GM12878 (cell line): ENCODE results near the gene PDLIM4. TPM values are rescaled to one million over a fixed set of nuclear protein-coding genes. Genes with fewer than 3 reads are reported as not detected.

Experiments used
- ATAC-seq: fragments of 200-7000 bp; cut with Tn5 transposase; 3 replicates; pipeline ENCODE4 v1.9.1; 2020; ENCODE audit warnings: mild to moderate bottlenecking, moderate library complexity
- BruUV-seq: library from RNA; stranded (reverse); fragments of 400-500 nt; replicated peaks from 2 replicates; lab custom pipeline; 2021; lab: Mats Ljungman, UMichigan
- CTCF ChIA-PET: fragments of 300-600 bp; sonication (Branson Sonifier 250); formaldehyde crosslinking; extraction: SDS; loops from one replicate; lab custom pipeline; 2021; ENCODE audit warnings: inconsistent platforms; lab: Yijun Ruan, JAX
- POLR2A ChIA-PET: fragments of 350-600 bp; formaldehyde crosslinking; extraction: SDS; loops from one replicate; lab custom pipeline; 2021; ENCODE audit warnings: inconsistent platforms; lab: Charles Lee
- RAD21 ChIA-PET: fragments of 300-600 bp; sonication (Branson Sonifier 250); formaldehyde crosslinking; loops from one replicate; lab custom pipeline; 2023; ENCODE audit warnings: antibody characterized with exemption; ENCODE audit not compliant: unreplicated experiment; lab: Charles Lee
- SMC1A ChIA-PET: fragments of 300-600 bp; sonication (Branson Sonifier 250); formaldehyde crosslinking; loops from one replicate; lab custom pipeline; 2023; ENCODE audit not compliant: unreplicated experiment, uncharacterized antibody; lab: Charles Lee
- DNase-seq: peaks from one replicate; pipeline ENCODE4 v3.0.0-alpha.2; 2011; ENCODE audit warnings: low read depth, low spot score
- FAIRE-seq: peaks from 3 replicates; lab custom pipeline; 2011; peaks lifted over from hg19 to GRCh38; lab: Jason Lieb, UNC
- H2AFZ ChIP-seq: 2 replicates; pipeline ENCODE4 v1.6.0; 2011; ENCODE audit warnings: low read depth, low read length, control low read depth; ENCODE audit not compliant: control insufficient read depth
- H3K27ac ChIP-seq: 2 replicates; pipeline ENCODE4 v1.5.1; 2011; ENCODE audit warnings: control low read depth; ENCODE audit not compliant: control insufficient read depth, insufficient read depth
- H3K27me3 ChIP-seq, 2 experiments: replicated peaks in 1 of 2; 2 replicates each; pipeline versions ENCODE4 v1.6.0 to v1.6.1; 2011; ENCODE audit warnings: low read length in 1 of 2; ENCODE audit not compliant: control insufficient read depth in 2 of 2, insufficient read depth in 2 of 2
- H3K36me3 ChIP-seq, 2 experiments: 2 replicates each; pipeline ENCODE4 v1.5.1; 2011; ENCODE audit warnings: low read length in 1 of 2; ENCODE audit not compliant: control insufficient read depth in 2 of 2, insufficient read depth in 2 of 2
- H3K4me1 ChIP-seq: 2 replicates; pipeline ENCODE4 v1.6.1; 2011; ENCODE audit warnings: mild to moderate bottlenecking, low read length, moderate library complexity, mixed read lengths; ENCODE audit not compliant: control insufficient read depth, insufficient read depth
- H3K4me2 ChIP-seq: 2 replicates; pipeline ENCODE4 v1.6.0; 2011; ENCODE audit warnings: control low read depth; ENCODE audit not compliant: control insufficient read depth, insufficient read depth
- H3K4me3 ChIP-seq: fragments of 200-600 bp; sonication (generic); 2 replicates; pipeline ENCODE4 v1.5.1; 2016
- H3K79me2 ChIP-seq: 2 replicates; pipeline ENCODE4 v1.6.0; 2011; ENCODE audit warnings: low read length; ENCODE audit not compliant: control insufficient read depth, insufficient read depth
- H3K9ac ChIP-seq: 2 replicates; pipeline ENCODE4 v1.8.0; 2011; ENCODE audit warnings: low read length, control low read depth, mixed read lengths; ENCODE audit not compliant: control insufficient read depth, insufficient read depth
- H3K9me3 ChIP-seq: replicated peaks from 3 replicates; pipeline ENCODE4 v1.5.1; 2011; ENCODE audit warnings: mild to moderate bottlenecking, low read length; ENCODE audit not compliant: control insufficient read depth, insufficient read depth
- H4K20me1 ChIP-seq: 2 replicates; pipeline ENCODE4 v1.6.0; 2011; ENCODE audit not compliant: control insufficient read depth, insufficient read depth
- ATF3 ChIP-seq: IDR thresholded peaks from 2 replicates; pipeline ENCODE4 v1.6.1; 2011; ENCODE audit warnings: low read depth, mild to moderate bottlenecking, low read length, moderate library complexity, borderline replicate concordance; ENCODE audit errors: extremely low read depth
- BHLHE40 ChIP-seq, 2 experiments: fragments of 450-650 bp in 1 of 2; IDR thresholded peaks; 2 replicates each; pipeline ENCODE4 v1.6.1; 2011 to 2017; ENCODE audit warnings: low read depth in 2 of 2, borderline replicate concordance in 1 of 2, improper control_type of control experiment in 1 of 2, low read length in 1 of 2, mild to moderate bottlenecking in 1 of 2
- CBX5 ChIP-seq: sonication (generic); IDR thresholded peaks from 2 replicates; pipeline ENCODE4 v1.6.1; 2016; ENCODE audit warnings: low read depth, moderate library complexity, mild to moderate bottlenecking, inconsistent platforms
- CHD1 ChIP-seq: IDR thresholded peaks from 2 replicates; pipeline ENCODE4 v1.6.1; 2012; ENCODE audit warnings: low read depth, low read length, improper control_type of control experiment
- EP300 ChIP-seq, 2 experiments: fragments of 150-350 bp in 1 of 2; IDR thresholded peaks; 2 replicates each; pipeline ENCODE4 v1.6.1; 2011 to 2012; ENCODE audit warnings: low read depth in 2 of 2, low read length in 2 of 2, borderline replicate concordance in 1 of 2, improper control_type of control experiment in 1 of 2, inconsistent platforms in 1 of 2; ENCODE audit not compliant: control insufficient read depth in 1 of 2
- EZH2 ChIP-seq: IDR thresholded peaks from 2 replicates; pipeline ENCODE4 v1.6.1; 2012; ENCODE audit warnings: low read depth, mild to moderate bottlenecking, control low read depth, inconsistent platforms, low read length, borderline replicate concordance; ENCODE audit not compliant: control insufficient read depth
- GATAD2B ChIP-seq: fragments of 450-650 bp; conservative IDR thresholded peaks from 2 replicates; pipeline ENCODE4 v1.6.1; 2017; ENCODE audit warnings: low read depth, mild to moderate bottlenecking, moderate library complexity
- IKZF1 ChIP-seq: fragments of 450-650 bp; conservative IDR thresholded peaks from 2 replicates; pipeline ENCODE4 v1.6.1; 2017; ENCODE audit warnings: antibody characterized with exemption, mild to moderate bottlenecking
- JUNB ChIP-seq: IDR thresholded peaks from 2 replicates; pipeline ENCODE4 v1.6.1; 2016; ENCODE audit warnings: antibody characterized with exemption, mild to moderate bottlenecking
- KLF5 ChIP-seq: fragments of 450-650 bp; IDR thresholded peaks from 2 replicates; pipeline ENCODE4 v1.6.1; 2014; ENCODE audit warnings: mild to moderate bottlenecking; ENCODE audit not compliant: partially characterized antibody
- PAX5 ChIP-seq: IDR thresholded peaks from 2 replicates; pipeline ENCODE4 v1.6.1; 2011; ENCODE audit warnings: low read depth, low read length, borderline replicate concordance
- PKNOX1 ChIP-seq: fragments of 450-650 bp; IDR thresholded peaks from 2 replicates; pipeline ENCODE4 v1.6.1; 2016; ENCODE audit warnings: mild to moderate bottlenecking
- POLR2A ChIP-seq: IDR thresholded peaks from 2 replicates; pipeline ENCODE4 v1.6.1; 2011; ENCODE audit warnings: low read depth, mild to moderate bottlenecking, low read length
- REST ChIP-seq: IDR thresholded peaks from 2 replicates; pipeline ENCODE4 v1.6.1; 2012; ENCODE audit warnings: mild to moderate bottlenecking, low read depth, low read length
- TARDBP ChIP-seq: IDR thresholded peaks from 2 replicates; pipeline ENCODE4 v1.6.1; 2016; ENCODE audit warnings: borderline replicate concordance
- TCF12 ChIP-seq: IDR thresholded peaks from 2 replicates; pipeline ENCODE4 v1.6.1; 2011; ENCODE audit warnings: low read depth, mild to moderate bottlenecking, low read length
- ZBTB33 ChIP-seq: fragments of 450-650 bp; IDR thresholded peaks from 2 replicates; pipeline ENCODE4 v1.6.1; 2017; ENCODE audit warnings: mild to moderate bottlenecking
- ZNF24 ChIP-seq: fragments of 450-650 bp; IDR thresholded peaks from 2 replicates; pipeline ENCODE4 v1.6.1; 2017; ENCODE audit warnings: antibody characterized with exemption, mild to moderate bottlenecking
- WGBS: methylation state at CpG from one replicate; pipeline ENCODE4 v1.1.6; 2016; ENCODE audit warnings: low lambda C conversion rate; ENCODE audit not compliant: insufficient replicate concordance, insufficient coverage; ENCODE audit errors: missing lambda C conversion rate; 5-methylcytosine and 5-hydroxymethylcytosine counted together
- in situ Hi-C: fragments of 300-500 bp; cut with MboI; formaldehyde crosslinking; loops from 9 replicates; pipeline ENCODE4 v1.14.3; 2018; ENCODE audit warnings: mixed read lengths
- intact Hi-C: fragments of 100-400 bp; cut with micrococcal nuclease; formaldehyde crosslinking; loops from one replicate; pipeline ENCODE4 v1.14.2; 2022; ENCODE audit not compliant: unreplicated experiment
- polyA plus RNA-seq, 11 experiments: library from polyadenylated mRNA; depleted of rRNA in 4 of 11; unstranded in 6 of 11; stranded (reverse) in 5 of 11; fragments of >200 nt; fragmentation: Nextera tagmentation in 4 of 11; fragmentation: Illumina TruSeq in 1 of 11; extraction: Ambion mirVana in 4 of 11; extraction: Trizol in 1 of 11; gene quantifications; 1 replicate in 1 of 11; 2 replicates in 10 of 11; pipeline versions ENCODE4 v1.2.1 to v1.2.3, GENCODE V29; 2011 to 2016; ENCODE audit warnings: inconsistent platforms in 2 of 11, missing spikeins in 2 of 11, low read depth in 1 of 11
- total RNA-seq, 4 experiments: library from RNA; depleted of rRNA in 3 of 4; stranded (reverse); fragments of >200 nt in 3 of 4; fragmentation: Illumina TruSeq in 1 of 4; extraction: Trizol in 1 of 4; gene quantifications; 2 replicates each; pipeline versions ENCODE4 v1.2.1 to v1.2.3, GENCODE V29; 2013 to 2021

PDLIM4 gene
- total and polyA plus RNA-seq, 10 of the 15 experiments (the other 5 are each of a cell fraction or from before 2014, with no cell fraction given): 0.13 to 1.7 (median 0.39) TPM; not detected in 3

- no TSS peak for BruUV-seq
- in situ Hi-C loops: no loop called here
- SMC1A ChIA-PET: interaction anchor here (1.2 to 1.4 kb wide), 5 partner anchors 13 to 32 kb away, joined by 3 to 10 read pairs (median 5); no protein-coding TSS in a partner anchor
- TF ChIP-seq ZBTB33: no peak
- no peak for TF ChIP-seq TARDBP
- TF ChIP-seq PKNOX1: no peak
- no peak for TF ChIP-seq KLF5
- TF ChIP-seq ZNF24: no peak
- TF ChIP-seq EZH2: no peak
- TF ChIP-seq TCF12: 0 out of 2 replicates have a peak, but pooled peaks have one; percentile 22
- no peak for TF ChIP-seq CHD1
- TF ChIP-seq BHLHE40 (IDR thresholded peaks at IDR 0.05; ENCODE audit: borderline replicate concordance in 1 of 2, low read depth in 2 of 2, low read length in 1 of 2): no peak
- no peak for TF ChIP-seq GATAD2B
- TF ChIP-seq CBX5: 0 out of 2 replicates have a peak, but pooled peaks have one; percentile 30
- peak in 1 of 2 experiments; percentile 33; a peak in 1 of 4 replicates for TF ChIP-seq EP300 (IDR thresholded peaks at IDR 0.05; ENCODE audit: borderline replicate concordance in 1 of 2, control insufficient read depth in 1 of 2, low read depth in 2 of 2, low read length in 2 of 2)
- no peak for TF ChIP-seq POLR2A
- no peak for TF ChIP-seq ATF3
- peak; percentile 29; the same call in 1 of the 2 replicates for TF ChIP-seq JUNB
- TF ChIP-seq REST: no peak
- peak; percentile 79; the same call in 1 of the 2 replicates for TF ChIP-seq PAX5
- TF ChIP-seq IKZF1: 0 out of 2 replicates have a peak, but pooled peaks have one; percentile 24
Observed at GRCh38 chr5:132222649-132223038, 34.9 kb upstream of the PDLIM4 start.

More at GRCh38 chr5:132222649-132223038, 34.9 kb upstream of the PDLIM4 start:
- H3K4me1 ChIP-seq: peaks cover 3% of the 10 kb centered on the region
- H3K36me3 ChIP-seq: no peaks in the 10 kb centered on the region
- peak; percentile 38 for DNase-seq
- H3K27me3 ChIP-seq: peaks cover 0 to 5% of the 10 kb centered on the region in 2 experiments; a peak in 2 of 4 replicates
- H3K9me3 ChIP-seq: no peaks in the 10 kb centered on the region
- 26% methylated on average over 3 of the region's 3 CpGs for WGBS
- no peak overlapping the region for H2AFZ ChIP-seq
- H3K4me3 ChIP-seq: no peak overlapping the region
- no peak overlapping the region for H3K4me2 ChIP-seq
- no peaks in the 10 kb centered on the region; the same call in 1 of the 2 replicates for H4K20me1 ChIP-seq
- POLR2A ChIA-PET: interaction anchor here (1.4 kb wide), 1 partner anchor 16 kb away, joined by 3 read pairs; no protein-coding TSS in a partner anchor
- intact Hi-C loops: no loop called here
- peak; percentile 75 for ATAC-seq
- FAIRE-seq: peak; percentile 81
- no peak overlapping the region for H3K9ac ChIP-seq
- no peak overlapping the region for H3K27ac ChIP-seq
- no peaks in the 10 kb centered on the region for H3K79me2 ChIP-seq
- RAD21 ChIA-PET: no interaction called here
- CTCF ChIA-PET: interaction anchor here (1.0 to 1.9 kb wide), 3 partner anchors 15 to 160 kb away, joined by 3 to 5 read pairs (median 5); no protein-coding TSS in a partner anchor
